HEK293T (cell line): ENCODE data around the gene CCNI2.

Source experiments
- ARNT ChIP-seq: fragments of 450-650 bp; IDR thresholded peaks from 2 replicates; pipeline ENCODE4 v1.6.1; 2017; ENCODE audit warnings: mild to moderate bottlenecking
- PKNOX1 ChIP-seq: fragments of 450-650 bp; IDR thresholded peaks from 2 replicates; pipeline ENCODE4 v1.6.1; 2016

GRCh38 chr5:132752581-132753125, 5.4 kb downstream of the CCNI2 start:
- TF ChIP-seq PKNOX1 (no peak), ARNT (no peak)
